A673 (cell line): ENCODE measurements around the gene CARM1. TPM values are rescaled to one million over a fixed set of nuclear protein-coding genes. Genes with fewer than 3 reads are reported as not detected.

Experiments
- BruUV-seq: library from RNA; stranded (reverse); fragments of 400-500 nt; replicated peaks from 2 replicates; lab custom pipeline; 2021; lab: Mats Ljungman, UMichigan
- CTCF ChIA-PET: fragments of 300-600 bp; sonication (Branson Sonifier 250); formaldehyde crosslinking; loops from one replicate; lab custom pipeline; 2022; ENCODE audit warnings: antibody characterized with exemption; lab: Charles Lee
- POLR2A ChIA-PET: fragments of 300-600 bp; sonication (Branson Sonifier 250); formaldehyde crosslinking; loops from one replicate; lab custom pipeline; 2022; ENCODE audit warnings: antibody characterized with exemption; ENCODE audit not compliant: low non-redundant PET; lab: Charles Lee
- DNase-seq: peaks from one replicate; pipeline ENCODE4 v3.0.0-alpha.2; 2015; ENCODE audit warnings: low spot score
- H3K27ac ChIP-seq: fragments of 200-600 bp; sonication (generic); 2 replicates; pipeline ENCODE4 v1.5.1; 2016; ENCODE audit warnings: mixed run types, low read depth, mild to moderate bottlenecking, mixed read lengths, antibody characterized with exemption, low read length; ENCODE audit not compliant: poor library complexity, severe bottlenecking
- H3K27me3 ChIP-seq: fragments of 200-600 bp; sonication (generic); replicated peaks from 2 replicates; pipeline ENCODE4 v1.6.1; 2017; ENCODE audit warnings: mixed run types, low read depth, mild to moderate bottlenecking, mixed read lengths, antibody characterized with exemption, low read length; ENCODE audit not compliant: insufficient read depth, poor library complexity
- H3K36me3 ChIP-seq: fragments of 200-600 bp; sonication (generic); 2 replicates; pipeline ENCODE4 v1.6.1; 2016; ENCODE audit warnings: mixed run types, mild to moderate bottlenecking, mixed read lengths, antibody characterized with exemption, low read length; ENCODE audit not compliant: insufficient read depth, poor library complexity, severe bottlenecking
- H3K4me1 ChIP-seq: fragments of 200-600 bp; sonication (generic); 2 replicates; pipeline ENCODE4 v1.6.1; 2017; ENCODE audit warnings: mixed run types, mild to moderate bottlenecking, mixed read lengths, antibody characterized with exemption, low read length; ENCODE audit not compliant: insufficient read depth, poor library complexity, severe bottlenecking
- H3K4me3 ChIP-seq: fragments of 200-600 bp; sonication (generic); 2 replicates; pipeline ENCODE4 v1.5.1; 2016; ENCODE audit warnings: low read depth, mixed run types, mild to moderate bottlenecking, mixed read lengths, low read length; ENCODE audit not compliant: poor library complexity, severe bottlenecking
- H3K9me3 ChIP-seq: fragments of 200-600 bp; sonication (generic); 2 replicates; pipeline ENCODE4 v1.6.1; 2016; ENCODE audit warnings: mixed run types, low read depth, mild to moderate bottlenecking, mixed read lengths, antibody characterized with exemption, low read length; ENCODE audit not compliant: poor library complexity, severe bottlenecking
- CTCF ChIP-seq: fragments of 300-800, 200-600 bp; sonication (generic); conservative IDR thresholded peaks from 2 replicates; pipeline ENCODE4 v1.5.1; 2017; ENCODE audit warnings: low read depth, mild to moderate bottlenecking, antibody characterized with exemption, low read length, moderate library complexity, mixed read lengths
- EZH2 ChIP-seq: fragments of 200-600 bp; sonication (generic); IDR thresholded peaks from 2 replicates; pipeline ENCODE4 v1.6.1; 2017; ENCODE audit warnings: borderline replicate concordance, low read depth, mild to moderate bottlenecking, mixed read lengths, antibody characterized with exemption, low read length; ENCODE audit not compliant: poor library complexity, severe bottlenecking
- intact Hi-C: fragments of 100-400 bp; cut with micrococcal nuclease; formaldehyde crosslinking; loops from one replicate; pipeline ENCODE4 v1.10.0; 2022; ENCODE audit not compliant: unreplicated experiment
- total RNA-seq: library from RNA; stranded (reverse); gene quantifications from 2 replicates; pipeline ENCODE4 v1.2.3, GENCODE V29; 2021

The CARM1 gene
- total RNA-seq, 1 experiment from 2014 or later = 78.7 TPM

DNA sequence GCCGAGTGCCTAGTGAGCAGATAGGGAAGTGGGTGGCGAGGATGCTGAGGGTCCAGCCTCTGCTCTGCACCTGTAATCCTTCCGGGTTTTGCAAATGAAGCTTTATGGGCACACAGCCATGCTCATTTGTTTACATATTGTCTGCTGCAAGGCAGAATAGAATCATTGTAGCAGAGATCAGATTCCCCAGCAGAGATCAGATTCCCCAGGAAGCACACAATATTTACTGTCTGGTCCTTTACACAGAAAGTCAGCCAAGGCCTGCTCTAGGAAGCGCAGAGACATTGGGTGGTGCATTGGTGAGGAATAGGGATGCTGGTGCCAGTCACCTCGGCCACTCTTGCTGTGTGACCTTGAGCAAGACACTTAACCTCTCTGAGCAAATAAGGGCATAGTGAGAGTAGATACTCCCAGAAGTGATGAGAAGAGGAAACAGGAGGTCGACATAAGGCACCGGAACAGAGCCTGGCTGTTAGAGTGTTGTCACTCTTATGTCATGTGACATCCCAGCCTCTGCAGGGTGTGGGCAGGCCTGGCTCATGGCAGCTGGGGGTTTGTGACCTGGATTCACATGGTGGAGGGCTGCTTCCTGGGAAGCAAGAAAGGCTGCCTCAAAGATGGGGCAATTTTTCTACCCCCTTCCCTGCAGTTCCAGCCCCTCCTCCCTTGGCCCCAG, 25.6 kb downstream of the CARM1 start:
- Histone ChIP-seq H3K27ac (peak overlapping the region; percentile 16), H3K4me3 (no peak overlapping the region), H3K9me3 (no peaks in the 10 kb centered on the region), H3K36me3 (no peaks in the 10 kb centered on the region), H3K27me3 (no peaks in the 10 kb centered on the region), H3K4me1 (peaks cover 8% of the 10 kb centered on the region)
- intact Hi-C loops = no loop called here
- POLR2A ChIA-PET = no interaction called here
- no peak for DNase-seq
- TF ChIP-seq CTCF = no peak
- no peak for TF ChIP-seq EZH2
- BruUV-seq = no TSS peak
- CTCF ChIA-PET = no interaction called here

- H3K9me3 ChIP-seq = no peaks in the 10 kb centered on the region
- DNase-seq = no peak
- no peaks in the 10 kb centered on the region for H3K27me3 ChIP-seq
- H3K36me3 ChIP-seq = no peaks in the 10 kb centered on the region
- ChIA-PET POLR2A (interaction anchor here (0.6 kb wide), 1 partner anchor 8 kb away, joined by 5 read pairs; no protein-coding TSS in a partner anchor), CTCF (no interaction called here)
- H3K4me3 ChIP-seq = no peak overlapping the region
- no TSS peak for BruUV-seq
- H3K4me1 ChIP-seq = peaks cover 7% of the 10 kb centered on the region
- H3K27ac ChIP-seq = no peak overlapping the region
- TF ChIP-seq CTCF (no peak), EZH2 (no peak)
- intact Hi-C loops = no loop called here
Observed at GRCh38 chr19:10898633-10899032, 27.3 kb downstream of the CARM1 start.

DNA sequence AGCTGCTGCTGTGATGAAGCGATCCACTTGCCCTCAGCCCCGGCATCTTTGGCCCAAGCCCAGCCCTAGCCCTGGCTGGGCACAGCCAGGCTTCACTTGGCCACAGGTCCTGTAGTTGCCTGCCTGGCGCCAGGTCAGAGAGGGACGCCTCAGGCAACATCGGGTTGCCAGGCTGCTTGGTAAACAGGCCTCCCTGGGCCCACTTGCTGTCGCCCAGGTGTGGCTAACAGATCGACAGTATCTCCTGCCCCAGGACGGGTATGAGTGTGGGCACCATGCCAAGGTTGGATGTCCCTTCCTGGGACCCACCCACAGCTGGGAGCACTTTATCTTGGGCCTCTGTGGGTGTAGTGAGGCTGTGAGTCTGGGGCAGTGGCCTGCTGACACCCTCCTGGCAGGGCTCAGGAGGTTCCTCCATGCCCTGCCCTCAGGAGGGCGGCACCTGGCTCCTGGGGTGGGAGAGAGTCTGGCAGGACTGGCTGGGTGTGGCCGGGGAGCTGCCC, 27.8 kb downstream of the CARM1 start:
- no peaks in the 10 kb centered on the region for H3K36me3 ChIP-seq
- peaks cover 2% of the 10 kb centered on the region for H3K4me1 ChIP-seq
- no peak overlapping the region for H3K27ac ChIP-seq
- POLR2A ChIA-PET = no interaction called here
- CTCF ChIA-PET = no interaction called here
- H3K27me3 ChIP-seq = no peaks in the 10 kb centered on the region
- intact Hi-C loops = no loop called here
- DNase-seq = no peak
- TF ChIP-seq EZH2 (no peak), CTCF (no peak)
- no TSS peak for BruUV-seq
- H3K9me3 ChIP-seq = no peaks in the 10 kb centered on the region
- H3K4me3 ChIP-seq = no peak overlapping the region
